Fibroblast of lung (primary cell): ENCODE data around the gene MED20.

Experiments used
- CTCF ChIP-seq, 2 donors: IDR thresholded peaks in 1 of 2; conservative IDR thresholded peaks in 1 of 2; 1 replicate in 1 of 2; 2 replicates in 1 of 2; pipeline ENCODE4 v1.5.1; 2011 to 2012; ENCODE audit warnings: low read length in 2 of 2, control low read depth in 1 of 2, inconsistent platforms in 1 of 2, low read depth in 1 of 2, mild to moderate bottlenecking in 1 of 2
- EZH2 ChIP-seq: IDR thresholded peaks from 2 replicates; pipeline ENCODE4 v1.5.1; 2012; ENCODE audit warnings: low read length, control low read depth, mild to moderate bottlenecking; ENCODE audit errors: missing control alignments

GRCh38 chr6:41955412-41955811, 34.5 kb upstream of the MED20 start:
- TF ChIP-seq CTCF (conservative IDR thresholded peaks at IDR 0.05 in 1 of 2, IDR thresholded peaks at IDR 0.05 in 1 of 2; ENCODE audit: low read depth in 1 of 2, low read length in 2 of 2) (no peak), EZH2 (no peak)
